Measurements from ENCODE around the gene MPHOSPH8.

The MPHOSPH8 gene

DNA sequence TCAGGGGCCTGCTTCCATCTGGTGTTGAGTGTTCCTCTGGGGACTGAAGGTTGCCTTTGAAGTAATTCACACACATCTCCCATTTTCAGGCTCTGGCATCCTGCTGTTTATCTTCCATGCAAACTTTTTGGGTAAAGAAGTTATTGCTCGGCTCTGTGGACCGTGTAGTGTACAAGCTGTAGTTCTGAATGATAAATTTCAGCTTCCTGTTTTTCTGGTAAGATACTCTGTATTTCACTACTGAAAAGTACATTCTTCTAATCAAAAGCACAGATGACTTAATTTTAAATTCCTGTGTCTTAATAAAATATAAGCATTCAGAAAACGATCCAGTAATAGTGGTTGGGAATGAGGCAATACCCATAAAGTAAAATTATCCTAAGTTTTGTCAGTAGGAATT lies 36.7 kb downstream of the MPHOSPH8 start:
- no peak overlapping the region for H3K27ac Mint-ChIP-seq
- no peaks in the 10 kb centered on the region for H3K9me3 Mint-ChIP-seq
- TF ChIP-seq, protein P1, sequence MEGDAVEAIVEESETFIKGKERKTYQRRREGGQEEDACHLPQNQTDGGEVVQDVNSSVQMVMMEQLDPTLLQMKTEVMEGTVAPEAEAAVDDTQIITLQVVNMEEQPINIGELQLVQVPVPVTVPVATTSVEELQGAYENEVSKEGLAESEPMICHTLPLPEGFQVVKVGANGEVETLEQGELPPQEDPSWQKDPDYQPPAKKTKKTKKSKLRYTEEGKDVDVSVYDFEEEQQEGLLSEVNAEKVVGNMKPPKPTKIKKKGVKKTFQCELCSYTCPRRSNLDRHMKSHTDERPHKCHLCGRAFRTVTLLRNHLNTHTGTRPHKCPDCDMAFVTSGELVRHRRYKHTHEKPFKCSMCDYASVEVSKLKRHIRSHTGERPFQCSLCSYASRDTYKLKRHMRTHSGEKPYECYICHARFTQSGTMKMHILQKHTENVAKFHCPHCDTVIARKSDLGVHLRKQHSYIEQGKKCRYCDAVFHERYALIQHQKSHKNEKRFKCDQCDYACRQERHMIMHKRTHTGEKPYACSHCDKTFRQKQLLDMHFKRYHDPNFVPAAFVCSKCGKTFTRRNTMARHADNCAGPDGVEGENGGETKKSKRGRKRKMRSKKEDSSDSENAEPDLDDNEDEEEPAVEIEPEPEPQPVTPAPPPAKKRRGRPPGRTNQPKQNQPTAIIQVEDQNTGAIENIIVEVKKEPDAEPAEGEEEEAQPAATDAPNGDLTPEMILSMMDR (IDR thresholded peaks at IDR 0.05; ENCODE audit: unreplicated experiment in 3 of 3) = no peak
- H3K4me1 Mint-ChIP-seq = peaks cover 5% of the 10 kb centered on the region
- H3K27me3 Mint-ChIP-seq (ENCODE audit: low read depth) = no peaks in the 10 kb centered on the region
- H3K4me3 Mint-ChIP-seq = no peak overlapping the region
- H3K36me3 Mint-ChIP-seq (ENCODE audit: low read depth) = peaks cover 77% of the 10 kb centered on the region

DNA sequence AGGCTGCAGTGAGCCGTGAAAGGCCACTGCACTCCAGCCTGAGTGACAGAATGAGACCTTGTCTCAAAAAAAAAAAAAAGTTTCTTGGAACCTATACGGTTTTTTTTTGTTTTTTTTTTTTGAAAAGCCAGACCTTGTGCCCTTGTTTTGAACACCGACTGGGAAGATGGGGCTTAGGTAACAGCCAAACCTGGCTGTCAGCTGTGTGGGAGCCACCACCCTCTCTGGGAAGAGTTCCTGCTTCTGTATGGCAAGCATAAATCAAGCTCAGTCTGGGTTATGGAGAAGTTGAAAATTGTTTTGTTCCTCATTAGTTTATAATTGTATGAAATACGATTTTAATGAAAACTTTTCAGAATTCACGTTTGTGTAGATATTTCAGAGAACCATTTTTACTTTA lies 39.5 kb downstream of the MPHOSPH8 start:
- H3K9me3 Mint-ChIP-seq = no peaks in the 10 kb centered on the region
- no peaks in the 10 kb centered on the region for H3K27me3 Mint-ChIP-seq (ENCODE audit: low read depth)
- H3K36me3 Mint-ChIP-seq (ENCODE audit: low read depth) = peaks cover 78% of the 10 kb centered on the region
- peak overlapping the region in 1 of 3 experiments; percentile 5 for H3K27ac Mint-ChIP-seq
- H3K4me3 Mint-ChIP-seq = no peak overlapping the region
- H3K4me1 Mint-ChIP-seq = peaks cover 5% of the 10 kb centered on the region
- TF ChIP-seq, protein P1 (IDR thresholded peaks at IDR 0.05; ENCODE audit: unreplicated experiment in 3 of 3) = no peak

DNA sequence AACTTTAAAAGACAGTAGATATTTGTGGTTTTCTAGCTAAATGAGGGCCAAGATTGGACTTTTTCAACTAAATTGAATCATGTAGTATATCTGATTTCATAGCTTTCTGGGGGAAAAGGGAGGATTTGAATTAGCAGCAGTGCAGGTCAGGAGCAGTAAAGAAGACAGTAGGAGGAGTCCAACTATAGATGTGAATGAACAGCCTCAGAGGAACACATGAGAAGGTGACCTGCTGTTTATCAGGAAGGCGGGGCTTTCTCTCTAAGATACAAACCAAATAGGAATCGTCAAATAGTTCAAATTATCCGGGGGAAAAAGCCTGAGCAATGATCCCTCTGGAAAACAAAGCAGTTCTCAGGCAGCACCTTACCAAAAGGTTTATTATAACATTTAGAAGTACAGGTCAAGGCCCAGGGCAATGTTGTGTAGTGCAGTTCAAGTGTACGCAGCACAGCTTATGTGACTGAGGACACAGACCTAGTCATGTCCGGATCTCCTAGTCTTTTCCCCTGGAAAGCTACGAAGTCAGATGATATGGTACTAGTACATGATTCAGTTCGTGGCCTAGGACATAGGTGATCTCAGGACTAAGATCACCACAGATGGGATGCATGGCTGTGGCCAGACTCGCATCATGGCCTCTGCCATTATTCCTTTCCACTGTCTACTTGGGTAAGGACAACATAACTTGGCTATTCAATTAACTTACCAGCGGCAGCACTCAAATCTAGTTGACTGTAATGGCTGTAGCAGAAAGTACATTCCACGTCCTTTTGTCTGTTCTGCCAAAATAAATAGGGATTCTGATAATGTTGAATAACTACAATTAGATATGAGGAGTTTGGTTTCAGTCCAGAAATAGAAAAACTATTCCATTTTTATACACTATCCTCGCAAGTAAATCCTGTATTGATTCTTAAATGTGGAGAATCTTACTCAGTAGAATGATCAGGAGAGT lies 40.3 kb downstream of the MPHOSPH8 start:
- H3K27ac Mint-ChIP-seq = peak overlapping the region; percentile 20 to 73 (median 24)
- no peaks in the 10 kb centered on the region for H3K9me3 Mint-ChIP-seq
- TF ChIP-seq, protein P1 (IDR thresholded peaks at IDR 0.05; ENCODE audit: unreplicated experiment in 3 of 3) = no peak
- no peak overlapping the region for H3K4me3 Mint-ChIP-seq
- peaks cover 5% of the 10 kb centered on the region for H3K4me1 Mint-ChIP-seq
- no peaks in the 10 kb centered on the region for H3K27me3 Mint-ChIP-seq (ENCODE audit: low read depth)
- peaks cover 77% of the 10 kb centered on the region for H3K36me3 Mint-ChIP-seq (ENCODE audit: low read depth)

DNA sequence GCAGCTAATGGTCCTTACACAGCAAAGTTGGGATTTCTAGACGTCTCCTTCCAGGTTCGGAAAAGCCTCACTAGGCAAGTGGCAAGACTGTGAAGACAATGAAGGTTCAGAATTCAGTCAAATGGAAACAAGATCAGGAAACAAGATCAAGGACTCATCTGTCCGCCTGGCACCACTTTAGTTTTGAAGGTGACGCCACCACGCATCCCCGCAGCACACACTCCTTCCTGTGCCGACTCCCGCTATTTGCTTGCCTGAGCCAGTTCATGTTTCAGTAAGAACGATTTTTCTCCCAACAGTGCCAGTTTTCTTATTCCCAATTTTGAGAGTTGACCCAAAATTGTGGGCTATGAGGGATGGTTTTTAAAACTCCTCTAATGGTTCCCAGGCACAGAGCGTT lies 41.4 kb downstream of the MPHOSPH8 start:
- TF ChIP-seq, protein P1 (IDR thresholded peaks at IDR 0.05; ENCODE audit: unreplicated experiment in 3 of 3) = no peak
- no peaks in the 10 kb centered on the region for H3K27me3 Mint-ChIP-seq (ENCODE audit: low read depth)
- H3K4me3 Mint-ChIP-seq = no peak overlapping the region
- peaks cover 5% of the 10 kb centered on the region for H3K4me1 Mint-ChIP-seq
- peak overlapping the region in 2 of 3 experiments; percentile 24 to 54 for H3K27ac Mint-ChIP-seq
- H3K9me3 Mint-ChIP-seq = no peaks in the 10 kb centered on the region
- H3K36me3 Mint-ChIP-seq (ENCODE audit: low read depth) = peaks cover 76% of the 10 kb centered on the region

DNA sequence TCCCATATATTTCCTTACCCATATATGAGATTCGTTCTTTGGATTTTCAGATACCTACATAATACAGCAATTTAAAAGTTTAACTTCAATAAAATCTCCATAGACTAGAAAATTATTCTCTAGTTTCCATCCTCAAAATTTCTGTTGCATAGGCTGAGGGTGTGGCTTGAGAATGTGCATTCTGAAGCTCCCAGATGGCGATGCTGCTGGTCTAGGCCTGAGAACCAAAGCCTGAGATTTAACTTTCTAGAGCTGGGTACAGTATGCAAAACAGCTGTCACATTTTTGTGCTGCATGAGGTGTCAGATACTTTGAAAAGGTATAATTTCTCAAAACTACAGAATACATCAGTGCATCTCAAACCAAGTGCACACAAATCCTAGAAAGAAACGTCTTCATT lies 42.7 kb downstream of the MPHOSPH8 start:
- peak overlapping the region in 1 of 3 experiments; percentile 23 for H3K27ac Mint-ChIP-seq
- no peaks in the 10 kb centered on the region for H3K27me3 Mint-ChIP-seq (ENCODE audit: low read depth)
- no peak overlapping the region for H3K4me3 Mint-ChIP-seq
- peaks cover 66% of the 10 kb centered on the region for H3K36me3 Mint-ChIP-seq (ENCODE audit: low read depth)
- no peaks in the 10 kb centered on the region for H3K9me3 Mint-ChIP-seq
- peaks cover 5% of the 10 kb centered on the region for H3K4me1 Mint-ChIP-seq
- TF ChIP-seq, protein P1 (IDR thresholded peaks at IDR 0.05; ENCODE audit: unreplicated experiment in 3 of 3) = no peak

All from nephron (organoid).